Middle frontal gyrus (tissue), 1 donor: ENCODE results near the gene SUPV3L1.
"Not testable (repeated sequence)": the region's sequence is repeated elsewhere in the genome, so short reads cannot be mapped to it uniquely, and the experiment has no call there.

Source experiments
- DNase-seq: peaks from one replicate; pipeline ENCODE4 v3.0.0-alpha.2; 2015; ENCODE audit warnings: low spot score; ENCODE audit errors: extremely low spot score

SUPV3L1 gene

GRCh38 chr10:69229616-69229916 is 49.5 kb downstream of the SUPV3L1 start:
- DNase-seq = no peak

- no peak for DNase-seq
These were observed 50.1 kb downstream of the SUPV3L1 start for GRCh38 chr10:69230128-69230527.

GRCh38 chr10:69232252-69232651 is 52.2 kb downstream of the SUPV3L1 start:
- DNase-seq = no peak

- no peak for DNase-seq
These were observed 52.9 kb downstream of the SUPV3L1 start for GRCh38 chr10:69232736-69233480.

- DNase-seq = no peak
These were observed 54.4 kb downstream of the SUPV3L1 start for GRCh38 chr10:69234447-69234846.

GRCh38 chr10:69237528-69238159 is 57.6 kb downstream of the SUPV3L1 start:
- peak; percentile 67 for DNase-seq

- no peak for DNase-seq
These were observed 59.1 kb downstream of the SUPV3L1 start for GRCh38 chr10:69239136-69239535.

GRCh38 chr10:69239816-69240434 is 59.9 kb downstream of the SUPV3L1 start:
- DNase-seq = no peak

- DNase-seq = no peak
These were observed 60.4 kb downstream of the SUPV3L1 start for GRCh38 chr10:69240455-69240854.

- DNase-seq = no peak
These were observed 61.5 kb downstream of the SUPV3L1 start for GRCh38 chr10:69241575-69241974.

- DNase-seq = no peak
These were observed 62.2 kb downstream of the SUPV3L1 start for GRCh38 chr10:69242040-69242851.

GRCh38 chr10:69242852-69243212 is 62.8 kb downstream of the SUPV3L1 start:
- DNase-seq = peak; percentile 68

GRCh38 chr10:69243817-69244216 is 63.8 kb downstream of the SUPV3L1 start:
- no peak for DNase-seq

- DNase-seq = no peak
These were observed 66.0 kb downstream of the SUPV3L1 start for GRCh38 chr10:69246036-69246435.

GRCh38 chr10:69246581-69247312 is 66.7 kb downstream of the SUPV3L1 start:
- no peak for DNase-seq

- DNase-seq = no peak
These were observed 67.3 kb downstream of the SUPV3L1 start for GRCh38 chr10:69247313-69247710.

GRCh38 chr10:69248117-69248730 is 68.2 kb downstream of the SUPV3L1 start:
- no peak for DNase-seq

GRCh38 chr10:69250041-69250440 is 70.0 kb downstream of the SUPV3L1 start:
- DNase-seq = no peak

- DNase-seq = not testable (repeated sequence)
These were observed 71.4 kb downstream of the SUPV3L1 start for GRCh38 chr10:69251417-69251816.

- no peak for DNase-seq
These were observed 73.1 kb downstream of the SUPV3L1 start for GRCh38 chr10:69253171-69253570.

GRCh38 chr10:69254877-69255276 is 74.8 kb downstream of the SUPV3L1 start:
- no peak for DNase-seq
